HG03432 (cell line): ENCODE data around the gene LUZP2.

ENCODE experiments used
- ATAC-seq: cut with Tn5 transposase; IDR thresholded peaks from one replicate; pipeline ENCODE4 v1.9.1; 2021; ENCODE audit warnings: mild to moderate bottlenecking, moderate library complexity; ENCODE audit not compliant: unreplicated experiment

LUZP2 gene

GRCh38 chr11:24708616-24709015 is 211.8 kb downstream of the LUZP2 start:
- no peak for ATAC-seq

DNA sequence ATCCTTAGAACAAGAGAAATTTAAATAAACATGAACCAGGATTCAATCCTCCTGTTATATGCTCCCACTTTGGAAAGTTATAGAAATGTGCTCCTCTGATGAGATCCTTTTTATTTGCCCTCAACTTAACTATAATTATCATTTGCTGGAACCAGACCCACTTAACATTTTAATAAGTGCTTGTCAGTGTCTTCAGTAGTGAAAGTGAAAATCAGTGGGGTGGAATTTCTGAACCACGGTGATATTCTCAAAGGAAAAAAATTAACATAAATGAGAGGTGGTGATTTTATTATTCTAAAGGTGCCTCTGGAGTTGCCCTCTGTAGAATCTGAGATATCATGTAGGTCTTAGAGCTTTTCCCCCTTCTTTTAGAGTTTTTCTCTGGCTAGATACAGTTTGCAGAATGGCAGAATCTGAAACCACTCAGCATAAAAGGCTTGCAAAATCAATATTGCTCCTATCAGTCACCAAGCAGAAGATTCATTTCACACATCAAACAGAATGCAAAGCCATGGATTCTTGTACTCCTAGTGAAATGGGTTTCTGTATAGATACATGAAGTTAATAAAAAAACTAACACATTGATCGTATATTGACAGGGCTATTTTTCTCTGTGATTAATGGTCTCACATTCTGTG is 213.2 kb downstream of the LUZP2 start:
- no peak for ATAC-seq

DNA sequence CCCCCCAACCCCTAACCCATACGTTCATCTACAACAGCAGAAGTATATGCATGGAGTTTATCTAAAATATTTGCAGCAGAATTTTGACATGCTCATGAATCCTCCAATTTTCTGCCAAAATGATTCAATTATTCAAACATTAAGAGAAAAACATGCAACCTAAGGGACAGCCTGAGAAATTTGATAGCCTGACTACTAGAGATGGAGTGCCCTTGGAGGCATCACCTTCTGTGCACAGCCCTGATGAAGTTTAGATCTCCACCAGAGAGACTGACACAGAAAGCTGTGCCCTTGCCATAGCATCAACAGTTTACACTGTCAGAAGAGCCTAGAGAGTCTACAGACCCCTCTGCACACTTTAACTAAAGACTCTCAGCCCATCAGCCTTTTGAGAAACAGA is 217.7 kb downstream of the LUZP2 start:
- no peak for ATAC-seq

DNA sequence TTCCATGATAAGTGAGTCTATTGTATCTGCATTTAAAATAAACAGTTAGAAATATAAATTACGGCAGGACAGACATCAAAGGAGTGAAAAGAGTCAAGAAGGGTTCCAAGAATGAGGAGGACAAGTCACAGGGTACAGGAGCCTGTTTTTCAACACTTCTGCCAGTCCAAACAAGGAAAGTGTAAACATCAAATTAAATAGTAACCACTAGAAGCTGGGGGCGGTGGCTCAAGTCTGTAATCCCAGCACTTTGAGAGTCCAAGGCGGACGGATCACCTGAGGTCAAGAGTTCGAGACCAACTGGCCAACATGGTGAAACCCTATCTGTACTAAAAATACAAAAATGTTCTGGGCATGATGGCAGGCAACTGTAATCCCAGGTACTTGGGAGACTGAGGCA is 219.6 kb downstream of the LUZP2 start:
- no peak for ATAC-seq

DNA sequence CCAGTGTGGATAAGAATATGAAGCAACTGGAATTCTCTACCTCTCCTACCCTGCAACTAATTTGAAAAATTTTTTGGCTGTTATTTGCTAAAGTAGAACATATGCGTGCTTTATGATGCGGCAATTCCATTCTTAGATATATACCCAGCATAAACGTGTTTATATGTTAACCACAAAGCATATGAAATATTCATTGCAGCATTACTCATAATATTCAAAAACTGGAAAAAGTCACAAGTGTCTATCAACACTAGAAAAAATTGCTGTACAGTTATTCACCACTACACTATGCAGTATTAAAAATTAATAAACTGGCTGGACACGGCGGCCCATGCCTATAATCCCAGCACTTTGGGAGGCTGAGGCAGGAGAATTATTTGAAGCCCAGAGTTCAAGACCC is 226.4 kb downstream of the LUZP2 start:
- no peak for ATAC-seq

- ATAC-seq = no peak
These were observed 234.7 kb downstream of the LUZP2 start for GRCh38 chr11:24731554-24731953.

DNA sequence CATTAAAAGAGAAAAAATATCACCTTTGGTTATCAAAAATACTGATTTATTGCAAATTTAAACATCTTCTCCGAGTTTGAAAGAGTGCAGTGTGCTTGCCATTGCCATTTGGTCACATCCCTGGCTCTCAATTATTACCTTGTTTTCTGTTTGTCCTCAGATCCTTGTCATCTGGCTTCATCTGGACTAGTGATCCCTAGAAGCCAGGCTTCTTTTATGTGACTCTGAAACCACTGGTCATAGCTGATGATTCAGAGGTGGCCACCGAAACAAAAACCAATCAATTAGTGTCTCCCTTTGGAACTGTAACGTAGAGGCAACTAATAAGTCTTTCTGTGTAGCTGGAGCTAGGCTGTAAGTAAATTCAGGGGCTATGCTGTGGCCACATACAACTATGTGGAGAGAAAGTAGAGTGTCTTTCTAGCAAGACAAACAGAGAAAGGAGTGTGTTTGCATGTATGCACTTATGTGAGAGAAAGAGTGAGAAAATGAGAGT is 237.9 kb downstream of the LUZP2 start:
- ATAC-seq = no peak

GRCh38 chr11:24738972-24739371 is 242.1 kb downstream of the LUZP2 start:
- no peak for ATAC-seq

- ATAC-seq = no peak
These were observed 242.8 kb downstream of the LUZP2 start for GRCh38 chr11:24739637-24740036.

DNA sequence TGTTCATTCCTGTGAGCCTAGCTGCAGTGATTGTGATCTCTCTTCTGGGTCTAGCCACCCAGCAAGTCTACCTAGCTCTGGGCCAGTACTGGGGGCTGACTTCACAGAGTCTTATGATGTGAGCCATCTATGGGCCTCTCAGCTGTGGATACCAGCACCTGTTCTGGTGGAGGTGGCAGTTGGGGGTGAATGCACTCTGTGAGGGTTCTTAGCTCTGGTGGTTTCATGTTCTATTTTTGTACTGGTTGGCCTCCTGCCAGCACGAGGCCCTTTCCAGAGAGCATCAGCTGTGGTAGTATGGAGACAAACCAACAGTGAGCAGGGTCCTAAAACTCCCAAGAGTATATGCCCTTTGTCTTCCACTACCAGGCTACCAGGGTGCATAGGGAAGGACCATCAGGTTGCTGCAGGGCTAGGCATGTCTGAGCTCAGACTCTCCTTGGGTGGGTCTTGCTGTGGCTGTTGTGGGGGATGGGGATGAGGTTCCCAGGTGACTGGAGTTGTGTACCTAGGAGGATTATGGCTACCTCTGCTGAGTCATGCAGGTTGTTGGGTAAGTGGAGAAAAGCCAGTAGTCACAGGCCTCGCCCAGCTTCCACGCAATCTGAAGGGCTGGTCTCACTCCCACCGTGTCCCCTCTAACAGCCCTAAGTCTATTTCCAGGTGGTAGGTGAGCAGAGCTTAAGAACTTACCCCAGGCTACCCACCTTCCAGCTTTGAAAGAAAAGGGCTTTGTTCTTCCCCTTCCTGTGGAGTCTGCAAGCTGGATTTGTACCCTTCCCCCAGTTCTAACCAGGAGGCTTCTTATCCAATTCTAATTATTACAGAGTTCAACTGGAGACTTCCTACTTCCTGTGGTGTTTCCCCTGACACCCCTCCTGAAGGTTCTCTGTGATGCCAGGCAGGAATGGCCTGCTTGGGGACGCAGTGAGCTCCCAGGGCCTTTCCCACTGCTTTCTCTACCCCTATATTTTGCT is 250.7 kb downstream of the LUZP2 start:
- no peak for ATAC-seq

DNA sequence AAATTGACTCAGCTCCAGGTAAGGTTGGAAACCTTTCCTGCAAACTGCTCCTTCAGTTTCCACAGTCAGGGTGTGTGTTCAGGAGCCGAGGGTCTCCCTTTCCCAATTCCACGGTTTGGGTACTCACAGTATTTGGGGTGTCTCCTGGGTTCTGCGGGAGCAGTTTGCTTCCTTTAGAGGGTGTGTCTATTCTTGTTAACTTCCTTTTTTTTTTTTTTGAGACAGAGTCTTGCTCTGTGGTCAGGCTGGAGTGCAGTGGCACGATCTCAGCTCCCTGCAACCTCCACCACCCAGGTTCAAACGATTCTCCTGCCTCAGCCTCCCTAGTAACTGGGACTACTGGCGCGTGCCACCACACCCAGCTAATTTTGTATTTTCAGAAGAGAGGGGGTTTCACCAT is 251.4 kb downstream of the LUZP2 start:
- no peak for ATAC-seq

- ATAC-seq = no peak
These were observed 257.6 kb downstream of the LUZP2 start for GRCh38 chr11:24754406-24754805.

- no peak for ATAC-seq
These were observed 258.5 kb downstream of the LUZP2 start for GRCh38 chr11:24755260-24755839.

DNA sequence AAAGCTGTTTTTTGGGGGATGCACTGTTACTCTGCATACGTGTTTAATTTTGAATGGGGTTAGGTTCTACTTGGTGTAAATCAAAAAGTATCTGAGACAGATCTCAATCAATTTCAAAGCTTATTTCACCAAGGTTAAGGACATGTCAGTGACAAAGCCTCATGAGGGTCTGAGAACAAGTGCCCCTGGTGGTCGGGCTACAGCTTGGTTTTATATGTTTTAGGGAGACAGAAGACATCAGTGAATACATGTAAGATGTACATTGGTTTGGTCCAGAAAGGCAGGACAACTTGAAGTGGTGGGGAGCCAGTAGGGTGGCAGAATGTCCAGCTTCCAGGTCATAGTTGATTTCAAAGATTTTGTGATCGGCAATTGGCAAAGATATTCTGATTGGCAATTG is 262.9 kb downstream of the LUZP2 start:
- no peak for ATAC-seq

- no peak for ATAC-seq
These were observed 263.8 kb downstream of the LUZP2 start for GRCh38 chr11:24760681-24761080.

DNA sequence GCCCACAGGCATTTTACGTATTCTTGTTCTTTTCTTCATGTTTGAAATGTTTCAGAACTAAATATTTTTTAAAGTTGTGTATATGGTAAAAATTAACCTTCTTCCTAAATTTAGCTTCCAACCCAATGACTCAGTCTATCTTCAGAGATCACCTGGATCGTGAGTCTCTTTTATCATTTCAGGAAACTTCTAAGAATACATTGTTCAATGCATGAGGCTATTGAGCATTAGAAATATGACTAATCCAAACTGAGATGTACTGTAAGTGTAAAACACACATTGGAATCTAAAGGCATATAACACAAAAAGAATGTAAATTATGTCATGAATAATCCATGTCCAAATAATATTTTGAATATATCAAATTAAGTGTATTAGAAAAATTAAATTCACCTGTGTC is 265.2 kb downstream of the LUZP2 start:
- ATAC-seq = no peak

- no peak for ATAC-seq
These were observed 270.6 kb downstream of the LUZP2 start for GRCh38 chr11:24767411-24767810.

DNA sequence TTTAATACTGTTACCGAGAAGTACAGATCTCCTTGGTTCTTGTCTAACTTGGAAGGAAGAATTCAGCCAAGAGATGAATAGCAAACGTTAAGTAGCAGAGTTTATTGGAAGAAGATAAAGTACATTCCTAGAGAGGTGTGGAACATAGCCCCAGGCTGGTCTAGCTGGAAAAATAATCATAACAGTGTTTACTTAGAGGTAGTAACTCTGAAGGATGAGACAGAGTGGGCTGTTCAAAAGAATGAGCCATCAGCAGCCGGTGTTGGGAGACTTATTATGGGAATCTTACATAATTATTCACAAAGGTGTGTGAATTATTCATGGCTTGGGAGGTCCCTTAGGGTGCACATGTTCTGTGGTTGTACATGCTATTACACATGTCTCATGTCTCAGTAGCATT is 276.5 kb downstream of the LUZP2 start:
- ATAC-seq = no peak

GRCh38 chr11:24779791-24780190 is 282.9 kb downstream of the LUZP2 start:
- no peak for ATAC-seq

DNA sequence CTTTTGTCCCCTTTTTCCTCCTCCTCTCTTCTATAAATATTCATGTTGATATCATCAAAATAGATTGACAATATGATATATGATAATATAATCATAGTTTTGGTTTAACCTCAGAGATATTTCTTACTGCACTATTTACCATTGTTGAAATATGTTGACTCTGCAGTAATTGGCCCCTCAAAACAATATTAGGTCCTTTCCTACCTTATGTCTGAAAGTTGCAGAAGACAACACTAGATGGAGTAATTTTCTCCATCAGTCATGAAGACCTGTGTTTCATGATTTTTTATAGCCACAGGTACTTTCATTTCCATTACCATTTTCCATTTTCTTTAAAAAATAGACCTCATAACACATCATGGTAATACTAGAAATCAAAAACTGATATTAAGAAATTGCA is 284.4 kb downstream of the LUZP2 start:
- no peak for ATAC-seq

DNA sequence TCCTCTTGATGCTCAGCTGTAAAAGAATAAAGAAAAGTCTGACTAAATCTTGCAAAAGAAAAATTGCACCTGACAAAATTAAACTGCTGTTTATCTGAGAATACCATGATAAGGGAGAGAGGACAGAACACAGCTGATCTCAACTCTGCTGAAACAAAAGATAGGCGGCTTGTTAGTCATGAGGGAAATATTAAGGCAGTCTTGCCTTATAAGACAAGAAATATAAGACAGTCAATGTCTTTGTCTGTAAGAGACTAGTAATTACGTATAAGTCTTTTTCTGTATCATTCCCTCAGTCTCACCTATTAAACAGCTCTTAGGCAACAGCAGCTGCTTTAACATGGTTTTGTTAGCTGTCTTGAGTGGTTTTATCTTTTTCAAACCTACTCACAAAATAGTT is 296.6 kb downstream of the LUZP2 start:
- no peak for ATAC-seq

DNA sequence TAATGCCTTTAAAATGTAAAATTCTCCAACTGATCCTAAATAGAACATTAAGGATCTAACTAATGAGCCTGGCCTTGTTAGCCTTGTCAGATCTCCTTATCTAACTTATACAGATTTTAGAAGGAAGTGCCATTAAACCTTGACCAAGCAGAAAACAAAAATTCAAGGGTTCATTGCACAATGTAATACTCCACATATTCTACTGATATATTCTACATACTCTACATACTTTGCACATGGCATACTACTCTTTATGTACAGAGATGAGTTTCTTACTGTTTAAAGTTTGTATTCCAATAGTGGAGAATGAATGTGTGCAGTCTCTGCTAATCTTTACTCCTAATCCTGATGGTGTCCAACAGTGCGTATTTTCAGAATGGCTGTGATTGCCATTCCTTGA is 297.2 kb downstream of the LUZP2 start:
- ATAC-seq = no peak
